ENCODE measurements around the gene DFFB.

GRCh38 chr1:3893190-3893589 is 35.9 kb downstream of the DFFB start:
- TF ChIP-seq CTCF (conservative IDR thresholded peaks at IDR 0.05) (no peak), ZFX (IDR thresholded peaks at IDR 0.05) (no peak)

Measured in C4-2B (cell line).